HepG2 (cell line): ENCODE measurements around the gene IGF2BP3. TPM values are rescaled to one million over a fixed set of nuclear protein-coding genes. Genes with fewer than 3 reads are reported as not detected.

Source experiments
- ATAC-seq: fragments of 200-7000 bp; cut with Tn5 transposase; 3 replicates; pipeline ENCODE4 v1.9.1; 2020; ENCODE audit warnings: mild to moderate bottlenecking, moderate library complexity
- BruUV-seq: library from RNA; stranded (reverse); fragments of 400-500 nt; replicated peaks from 2 replicates; lab custom pipeline; 2021; lab: Mats Ljungman, UMichigan
- CTCF ChIA-PET: fragments of 300-600 bp; formaldehyde crosslinking; extraction: SDS; loops from one replicate; lab custom pipeline; 2021; ENCODE audit warnings: low total read pairs, inconsistent platforms, low intra/inter-chr PET ratio; lab: Yijun Ruan, JAX
- POLR2A ChIA-PET: fragments of 350-600 bp; sonication (Branson Sonifier 250); formaldehyde crosslinking; loops from one replicate; lab custom pipeline; 2020; ENCODE audit warnings: antibody characterized with exemption, inconsistent platforms; lab: Yijun Ruan, JAX
- DNase-seq: peaks from one replicate; pipeline ENCODE4 v3.0.0-alpha.2; 2015; ENCODE audit warnings: low spot score
- FAIRE-seq: peaks from 3 replicates; lab custom pipeline; 2011; peaks lifted over from hg19 to GRCh38; lab: Jason Lieb, UNC
- H2AFZ ChIP-seq: one replicate; pipeline ENCODE4 v1.6.1; 2011; ENCODE audit warnings: low read length, inconsistent platforms
- H3K27ac ChIP-seq: fragments of 300-600 bp; 3 replicates; pipeline ENCODE4 v1.8.0; 2011; ENCODE audit warnings: mixed run types, mild to moderate bottlenecking, mixed read lengths, low read length, inconsistent platforms; ENCODE audit not compliant: insufficient read depth; ENCODE audit errors: extremely low read length
- H3K27me3 ChIP-seq, 2 experiments: fragments of 200-600 bp in 1 of 2; 2 replicates in 1 of 2; 3 replicates in 1 of 2; pipeline versions ENCODE4 v1.6.0 to v1.8.0; 2011; ENCODE audit warnings: low read length in 2 of 2, mild to moderate bottlenecking in 2 of 2, moderate library complexity in 2 of 2, inconsistent platforms in 1 of 2; ENCODE audit not compliant: insufficient read depth in 2 of 2, control insufficient read depth in 1 of 2
- H3K36me3 ChIP-seq, 2 experiments: fragments of 200-600 bp in 1 of 2; replicated peaks in 1 of 2; 2 replicates in 1 of 2; 3 replicates in 1 of 2; pipeline versions ENCODE4 v1.5.1 to v1.8.0; 2011; ENCODE audit warnings: low read length in 2 of 2, inconsistent platforms in 1 of 2; ENCODE audit not compliant: insufficient read depth in 2 of 2, control insufficient read depth in 1 of 2
- H3K4me1 ChIP-seq: 2 replicates; pipeline ENCODE4 v1.5.1; 2012; ENCODE audit warnings: low read length, inconsistent platforms; ENCODE audit not compliant: insufficient read depth
- H3K4me2 ChIP-seq: 2 replicates; pipeline ENCODE4 v1.6.0; 2011; ENCODE audit warnings: low read depth, low read length, inconsistent platforms
- H3K4me3 ChIP-seq, 3 experiments: fragments of 200-600 bp in 1 of 3; sonication (generic), shearing (Covaris generic) in 1 of 3; replicated peaks in 1 of 3; 2 replicates each; pipeline ENCODE4 v1.5.1; 2011 to 2016; ENCODE audit warnings: low read length in 3 of 3, inconsistent platforms in 2 of 3, low read depth in 2 of 3, mild to moderate bottlenecking in 2 of 3, control low read depth in 1 of 3, mixed read lengths in 1 of 3; ENCODE audit not compliant: insufficient read depth in 1 of 3
- H3K79me2 ChIP-seq: one replicate; pipeline ENCODE4 v1.6.1; 2011; ENCODE audit warnings: low read length, inconsistent platforms; ENCODE audit not compliant: insufficient read depth
- H3K9ac ChIP-seq: 2 replicates; pipeline ENCODE4 v1.6.0; 2011; ENCODE audit warnings: mild to moderate bottlenecking, low read depth, low read length, inconsistent platforms; ENCODE audit not compliant: insufficient read depth
- H3K9me3 ChIP-seq: 2 replicates; pipeline ENCODE4 v1.5.1; 2012; ENCODE audit warnings: mild to moderate bottlenecking, low read length
- H4K20me1 ChIP-seq: 2 replicates; pipeline ENCODE4 v1.6.0; 2011; ENCODE audit warnings: inconsistent platforms, mild to moderate bottlenecking, low read length, moderate library complexity; ENCODE audit not compliant: insufficient read depth
- ARID4A ChIP-seq: sonication (generic); formaldehyde crosslinking; IDR thresholded peaks from 2 replicates; pipeline ENCODE4 v1.5.0; 2020; ENCODE audit warnings: mild to moderate bottlenecking, missing genetic modification reagents, borderline replicate concordance
- MEIS2 ChIP-seq: sonication (generic); formaldehyde crosslinking; IDR thresholded peaks from 2 replicates; pipeline ENCODE4 v1.9.0; 2021; ENCODE audit warnings: mild to moderate bottlenecking, missing genetic modification reagents
- MXI1 ChIP-seq: IDR thresholded peaks from 3 replicates; pipeline ENCODE4 v1.6.1; 2012; ENCODE audit warnings: low read depth, low read length, inconsistent platforms, borderline replicate concordance
- ZKSCAN5 ChIP-seq: sonication (generic); formaldehyde crosslinking; IDR thresholded peaks from 2 replicates; pipeline ENCODE4 v1.5.1; 2020; ENCODE audit warnings: mild to moderate bottlenecking, missing genetic modification reagents
- ZSCAN29 ChIP-seq: sonication (generic); formaldehyde crosslinking; conservative IDR thresholded peaks from 2 replicates; pipeline ENCODE4 v1.4.0; 2020; ENCODE audit warnings: mild to moderate bottlenecking, missing genetic modification reagents
- WGBS: methylation state at CpG from one replicate; pipeline ENCODE4 v1.1.6; 2017; ENCODE audit warnings: low lambda C conversion rate; 5-methylcytosine and 5-hydroxymethylcytosine counted together
- in situ Hi-C: cut with HindIII; loops from 2 replicates; pipeline ENCODE4 v1.10.0; 2017; ENCODE audit warnings: low pct_unique_long_range_greater_than_20kb; ENCODE audit not compliant: extremely low pct_ligation_motif_present
- intact Hi-C: fragments of 100-400 bp; cut with micrococcal nuclease; formaldehyde crosslinking; loops from one replicate; pipeline ENCODE4 v1.10.0; 2022; ENCODE audit not compliant: unreplicated experiment
- polyA plus RNA-seq, 8 experiments: library from polyadenylated mRNA; depleted of rRNA in 3 of 8; stranded (reverse) in 7 of 8; unstranded in 1 of 8; fragments of >200 nt; fragmentation: Illumina TruSeq in 4 of 8; extraction: Trizol in 4 of 8; gene quantifications; 2 replicates each; pipeline versions ENCODE4 v1.2.1 to v1.2.3, GENCODE V29; 2011 to 2016; ENCODE audit warnings: low read depth in 4 of 8, missing spikeins in 1 of 8, mixed read lengths in 1 of 8; ENCODE audit not compliant: insufficient read depth in 1 of 8
- total RNA-seq, 5 experiments: library from RNA; depleted of rRNA; stranded (reverse); fragments of >200 nt; fragmentation: Illumina TruSeq; extraction: Trizol; gene quantifications; 2 replicates each; pipeline ENCODE4 v1.2.3, GENCODE V29; 2016; ENCODE audit warnings: low read depth in 1 of 5
- TF ChIP-seq, protein P1 (sequence below): fragments of 450-650 bp; IDR thresholded peaks from 2 replicates; pipeline ENCODE4 v1.6.1; 2016
- TF ChIP-seq, protein P2 (sequence below): sonication (generic); IDR thresholded peaks from 2 replicates; pipeline ENCODE4 v1.6.1; 2016; ENCODE audit warnings: low read depth, borderline replicate concordance

Gene IGF2BP3
- total and polyA plus RNA-seq, 2 of the 13 experiments (the other 11 are each of a cell fraction or from before 2014, with no cell fraction given) = 37.7 to 39.5 TPM

DNA sequence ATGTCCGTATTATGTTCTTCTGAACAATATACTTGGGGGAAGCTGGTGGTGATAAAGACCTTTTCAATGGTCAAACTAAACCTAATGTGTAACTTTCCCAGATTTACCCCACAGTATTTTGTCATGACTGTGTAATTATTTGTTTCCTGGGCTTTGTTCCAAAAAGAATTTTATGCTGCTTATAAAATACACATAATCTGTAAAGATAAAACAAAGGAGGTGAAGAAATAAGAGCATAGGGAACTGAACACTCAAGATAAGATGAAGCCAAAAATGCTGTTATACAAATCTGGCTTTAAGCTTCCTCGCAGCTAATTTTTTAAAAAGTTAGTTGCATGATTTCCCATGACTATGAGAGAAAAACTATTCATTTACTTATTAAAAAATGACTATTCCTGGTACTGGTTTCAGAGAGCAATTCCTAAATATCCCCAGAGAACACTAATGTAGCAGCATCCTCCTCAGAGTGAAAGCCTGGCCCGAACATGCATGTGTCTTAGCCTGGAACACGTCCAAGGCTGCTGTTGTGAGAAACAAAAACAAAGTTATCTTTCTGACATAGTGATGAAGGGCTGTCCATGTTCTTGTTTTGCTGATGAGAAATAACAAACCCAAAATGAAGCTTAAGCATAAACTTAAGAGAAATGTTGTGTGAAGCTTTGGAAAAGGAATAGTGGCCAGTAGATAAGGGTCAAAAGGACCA lies 137.2 kb downstream of the IGF2BP3 start:
- ATAC-seq = no peak

More for the DNA sequence above, 137.2 kb downstream of the IGF2BP3 start:
- Histone ChIP-seq H2AFZ (no peak overlapping the region), H3K36me3 (peaks cover 8 to 36% of the 10 kb centered on the region in 2 experiments), H3K4me3 (no peak overlapping the region), H3K9ac (no peak overlapping the region), H3K9me3 (peaks cover 8% of the 10 kb centered on the region; the same call in 1 of the 2 replicates), H3K79me2 (no peaks in the 10 kb centered on the region), H3K4me1 (peaks cover 68% of the 10 kb centered on the region), H3K27ac (no peak overlapping the region), H3K27me3 (no peaks in the 10 kb centered on the region), H3K4me2 (no peak overlapping the region), H4K20me1 (no peaks in the 10 kb centered on the region)
- 96% methylated on average over 4 of the region's 4 CpGs for WGBS
- ChIA-PET POLR2A (interaction anchor here (1.3 to 1.5 kb wide), 2 partner anchors 25 to 39 kb away, joined by 5 to 6 read pairs; no protein-coding TSS in a partner anchor), CTCF (no interaction called here)
- in situ Hi-C loops (no loop called here), intact Hi-C loops (loop anchor here (2.0 kb wide), 1 partner anchor 64 kb away; no protein-coding TSS in a partner anchor)
- FAIRE-seq (no peak), DNase-seq (no peak)
- TF ChIP-seq, protein P1, sequence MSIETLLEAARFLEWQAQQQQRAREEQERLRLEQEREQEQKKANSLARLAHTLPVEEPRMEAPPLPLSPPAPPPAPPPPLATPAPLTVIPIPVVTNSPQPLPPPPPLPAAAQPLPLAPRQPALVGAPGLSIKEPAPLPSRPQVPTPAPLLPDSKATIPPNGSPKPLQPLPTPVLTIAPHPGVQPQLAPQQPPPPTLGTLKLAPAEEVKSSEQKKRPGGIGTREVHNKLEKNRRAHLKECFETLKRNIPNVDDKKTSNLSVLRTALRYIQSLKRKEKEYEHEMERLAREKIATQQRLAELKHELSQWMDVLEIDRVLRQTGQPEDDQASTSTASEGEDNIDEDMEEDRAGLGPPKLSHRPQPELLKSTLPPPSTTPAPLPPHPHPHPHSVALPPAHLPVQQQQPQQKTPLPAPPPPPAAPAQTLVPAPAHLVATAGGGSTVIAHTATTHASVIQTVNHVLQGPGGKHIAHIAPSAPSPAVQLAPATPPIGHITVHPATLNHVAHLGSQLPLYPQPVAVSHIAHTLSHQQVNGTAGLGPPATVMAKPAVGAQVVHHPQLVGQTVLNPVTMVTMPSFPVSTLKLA = no peak
- TF ChIP-seq, protein P2, sequence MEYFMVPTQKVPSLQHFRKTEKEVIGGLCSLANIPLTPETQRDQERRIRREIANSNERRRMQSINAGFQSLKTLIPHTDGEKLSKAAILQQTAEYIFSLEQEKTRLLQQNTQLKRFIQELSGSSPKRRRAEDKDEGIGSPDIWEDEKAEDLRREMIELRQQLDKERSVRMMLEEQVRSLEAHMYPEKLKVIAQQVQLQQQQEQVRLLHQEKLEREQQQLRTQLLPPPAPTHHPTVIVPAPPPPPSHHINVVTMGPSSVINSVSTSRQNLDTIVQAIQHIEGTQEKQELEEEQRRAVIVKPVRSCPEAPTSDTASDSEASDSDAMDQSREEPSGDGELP = no peak
- TF ChIP-seq MEIS2 (CRISPR knock-in tag) (no peak), ZKSCAN5 (CRISPR knock-in tag) (no peak), ARID4A (no peak), ZSCAN29 (no peak), MXI1 (no peak)
- BruUV-seq = no TSS peak
